GM10847 (cell line): ENCODE measurements around the gene LIAS.
A peak's percentile ranks its signal among the peaks of the same experiment; 100 is the strongest.

ENCODE experiments used
- POLR2A ChIP-seq: IDR thresholded peaks from 2 replicates; pipeline ENCODE4 v1.6.1; 2011; ENCODE audit not compliant: insufficient read length; ENCODE audit errors: extremely low read depth

Gene LIAS

GRCh38 chr4:39521253-39521919, 62.5 kb downstream of the LIAS start:
- no peak for TF ChIP-seq POLR2A

- TF ChIP-seq POLR2A: no peak
Observed at GRCh38 chr4:39522068-39522467, 63.2 kb downstream of the LIAS start.

GRCh38 chr4:39524161-39524957, 65.5 kb downstream of the LIAS start:
- TF ChIP-seq POLR2A: no peak

- no peak for TF ChIP-seq POLR2A
Observed at GRCh38 chr4:39525822-39526690, 67.2 kb downstream of the LIAS start.

- no peak for TF ChIP-seq POLR2A
Observed at GRCh38 chr4:39526765-39527295, 68.0 kb downstream of the LIAS start.

GRCh38 chr4:39527296-39528060, 68.6 kb downstream of the LIAS start, which contains the start of gene UGDH:
Gene UGDH, minus strand, starts transcription at chr4:39527439. Its CDS starts 5,927 bp downstream, at chr4:39521512.
- peak; percentile 81 for TF ChIP-seq POLR2A

- TF ChIP-seq POLR2A: no peak
Observed at GRCh38 chr4:39528061-39528465, 69.2 kb downstream of the LIAS start.
